ENCODE data around the gene ETFA. TPM values are rescaled to one million over a fixed set of nuclear protein-coding genes. Genes with fewer than 3 reads are reported as not detected.

Gene ETFA
- total and polyA plus RNA-seq, 2 donors from 2014 or later = 90.1 to 261 TPM

DNA sequence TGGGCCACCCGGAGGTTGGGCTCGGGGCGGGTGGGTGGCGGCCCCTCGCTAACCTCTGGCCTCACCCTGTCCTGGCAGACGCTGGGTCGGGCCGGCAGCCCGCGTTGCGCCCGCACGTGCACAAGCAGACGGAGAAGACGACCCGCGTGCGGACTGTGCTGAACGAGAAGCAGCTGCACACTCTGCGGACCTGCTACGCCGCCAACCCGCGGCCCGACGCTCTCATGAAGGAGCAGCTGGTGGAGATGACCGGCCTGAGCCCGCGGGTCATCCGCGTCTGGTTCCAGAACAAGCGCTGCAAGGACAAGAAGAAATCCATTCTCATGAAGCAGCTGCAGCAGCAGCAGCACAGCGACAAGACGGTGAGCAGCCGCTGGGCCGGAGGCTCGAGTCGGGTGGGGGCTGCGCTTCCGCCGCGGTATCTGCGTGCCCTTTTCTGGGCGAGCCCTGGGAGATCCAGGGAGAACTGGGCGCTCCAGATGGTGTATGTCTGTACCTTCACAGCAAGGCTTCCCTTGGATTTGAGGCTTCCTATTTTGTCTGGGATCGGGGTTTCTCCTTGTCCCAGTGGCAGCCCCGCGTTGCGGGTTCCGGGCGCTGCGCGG lies 29.0 kb upstream of the ETFA start:
- intact Hi-C loops (cut with DNase I) = no loop called here
- FAIRE-seq = no peak
- H3K9me3 ChIP-seq (ENCODE audit: control insufficient read depth in 2 of 3, insufficient read depth in 1 of 3, low read length in 3 of 3) = peaks cover 0 to 5% (median 0%) of the 10 kb centered on the region in 3 donors
- peak; percentile 55 to 75 (median 69) for DNase-seq
- no peaks in the 10 kb centered on the region for H3K36me3 ChIP-seq (ENCODE audit: control insufficient read depth in 2 of 3, insufficient read depth in 3 of 3, low read length in 3 of 3)
- no peak overlapping the region for H3K27ac ChIP-seq (ENCODE audit: low read depth in 2 of 2, low read length in 2 of 2)
- peaks cover 0 to 26% (median 3%) of the 10 kb centered on the region in 3 donors for H3K4me1 ChIP-seq (ENCODE audit: control insufficient read depth in 2 of 3, insufficient read depth in 2 of 3, low read depth in 1 of 3, low read length in 3 of 3)
- TF ChIP-seq, protein P1, sequence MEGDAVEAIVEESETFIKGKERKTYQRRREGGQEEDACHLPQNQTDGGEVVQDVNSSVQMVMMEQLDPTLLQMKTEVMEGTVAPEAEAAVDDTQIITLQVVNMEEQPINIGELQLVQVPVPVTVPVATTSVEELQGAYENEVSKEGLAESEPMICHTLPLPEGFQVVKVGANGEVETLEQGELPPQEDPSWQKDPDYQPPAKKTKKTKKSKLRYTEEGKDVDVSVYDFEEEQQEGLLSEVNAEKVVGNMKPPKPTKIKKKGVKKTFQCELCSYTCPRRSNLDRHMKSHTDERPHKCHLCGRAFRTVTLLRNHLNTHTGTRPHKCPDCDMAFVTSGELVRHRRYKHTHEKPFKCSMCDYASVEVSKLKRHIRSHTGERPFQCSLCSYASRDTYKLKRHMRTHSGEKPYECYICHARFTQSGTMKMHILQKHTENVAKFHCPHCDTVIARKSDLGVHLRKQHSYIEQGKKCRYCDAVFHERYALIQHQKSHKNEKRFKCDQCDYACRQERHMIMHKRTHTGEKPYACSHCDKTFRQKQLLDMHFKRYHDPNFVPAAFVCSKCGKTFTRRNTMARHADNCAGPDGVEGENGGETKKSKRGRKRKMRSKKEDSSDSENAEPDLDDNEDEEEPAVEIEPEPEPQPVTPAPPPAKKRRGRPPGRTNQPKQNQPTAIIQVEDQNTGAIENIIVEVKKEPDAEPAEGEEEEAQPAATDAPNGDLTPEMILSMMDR (IDR thresholded peaks at IDR 0.05; ENCODE audit: borderline replicate concordance, extremely low read depth, insufficient read depth) = no peak
- H3K27me3 ChIP-seq (ENCODE audit: control insufficient read depth, insufficient read depth, low read length) = peaks cover 74% of the 10 kb centered on the region
- no peak overlapping the region for H3K9ac ChIP-seq (ENCODE audit: low read length in 3 of 3)
- H3K4me3 ChIP-seq (ENCODE audit: low read length in 3 of 3) = peak overlapping the region in 1 of 3 donors; percentile 35

DNA sequence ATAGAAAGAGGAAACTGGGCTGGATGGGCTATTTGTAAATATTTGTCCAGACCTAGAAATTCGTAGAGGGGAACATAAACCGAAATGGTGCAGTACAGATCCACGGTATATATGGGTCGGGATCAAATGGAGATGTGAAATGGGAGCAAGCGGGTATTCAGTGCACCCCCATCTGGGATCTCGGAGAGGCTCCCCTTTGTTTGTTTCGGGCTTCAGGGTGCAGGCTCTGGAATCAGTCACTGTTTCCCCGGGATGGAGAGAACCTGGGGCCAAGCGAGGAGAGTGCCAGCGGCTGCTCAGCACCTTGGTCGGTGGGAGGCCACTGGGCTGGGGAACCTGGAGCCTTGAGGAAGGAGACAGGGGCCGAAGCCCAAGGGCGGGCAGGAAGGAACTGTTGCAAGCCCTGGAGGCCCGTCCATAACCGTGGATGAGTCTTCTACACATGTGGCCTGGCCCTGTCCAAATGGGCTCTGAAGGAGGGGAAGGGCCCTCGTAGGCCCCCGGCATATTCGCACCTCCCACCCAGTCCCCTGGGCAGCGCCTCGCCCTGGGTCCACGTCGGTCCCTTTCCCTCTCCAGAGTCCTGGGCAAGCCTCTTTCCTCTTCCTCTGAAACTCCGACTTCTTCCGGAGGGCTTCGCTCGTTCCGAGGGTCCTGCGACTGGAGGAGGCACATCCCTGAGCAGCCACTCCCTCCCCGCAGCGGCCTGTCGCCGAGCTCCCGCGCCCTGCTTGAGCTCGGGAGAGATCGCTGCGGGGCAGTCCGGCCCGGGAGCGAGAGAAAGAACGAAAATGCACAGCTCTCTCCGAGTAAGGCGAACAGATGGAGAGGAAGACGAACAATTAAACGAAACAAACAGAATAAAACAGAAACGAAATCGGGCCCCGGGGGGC lies 28.3 kb upstream of the ETFA start:
- Histone ChIP-seq H3K4me3 (ENCODE audit: low read length in 3 of 3) (peak overlapping the region in 1 of 3 donors; percentile 35), H3K9me3 (ENCODE audit: control insufficient read depth in 2 of 3, insufficient read depth in 1 of 3, low read length in 3 of 3) (no peaks in the 10 kb centered on the region), H3K27me3 (ENCODE audit: control insufficient read depth, insufficient read depth, low read length) (peaks cover 71% of the 10 kb centered on the region), H3K9ac (ENCODE audit: low read length in 3 of 3) (no peak overlapping the region), H3K27ac (ENCODE audit: low read depth in 2 of 2, low read length in 2 of 2) (no peak overlapping the region), H3K36me3 (ENCODE audit: control insufficient read depth in 2 of 3, insufficient read depth in 3 of 3, low read length in 3 of 3) (no peaks in the 10 kb centered on the region), H3K4me1 (ENCODE audit: control insufficient read depth in 2 of 3, insufficient read depth in 2 of 3, low read depth in 1 of 3, low read length in 3 of 3) (peaks cover 0 to 26% (median 3%) of the 10 kb centered on the region in 3 donors)
- intact Hi-C loops (cut with DNase I) = loop anchor here (10.0 kb wide), 1 partner anchor 145 kb away; no protein-coding TSS in a partner anchor
- no peak for FAIRE-seq
- TF ChIP-seq, protein P1 (IDR thresholded peaks at IDR 0.05; ENCODE audit: borderline replicate concordance, extremely low read depth, insufficient read depth) = no peak
- DNase-seq = peak in 4 of 5 donors; percentile 49 to 63 (median 58)

DNA sequence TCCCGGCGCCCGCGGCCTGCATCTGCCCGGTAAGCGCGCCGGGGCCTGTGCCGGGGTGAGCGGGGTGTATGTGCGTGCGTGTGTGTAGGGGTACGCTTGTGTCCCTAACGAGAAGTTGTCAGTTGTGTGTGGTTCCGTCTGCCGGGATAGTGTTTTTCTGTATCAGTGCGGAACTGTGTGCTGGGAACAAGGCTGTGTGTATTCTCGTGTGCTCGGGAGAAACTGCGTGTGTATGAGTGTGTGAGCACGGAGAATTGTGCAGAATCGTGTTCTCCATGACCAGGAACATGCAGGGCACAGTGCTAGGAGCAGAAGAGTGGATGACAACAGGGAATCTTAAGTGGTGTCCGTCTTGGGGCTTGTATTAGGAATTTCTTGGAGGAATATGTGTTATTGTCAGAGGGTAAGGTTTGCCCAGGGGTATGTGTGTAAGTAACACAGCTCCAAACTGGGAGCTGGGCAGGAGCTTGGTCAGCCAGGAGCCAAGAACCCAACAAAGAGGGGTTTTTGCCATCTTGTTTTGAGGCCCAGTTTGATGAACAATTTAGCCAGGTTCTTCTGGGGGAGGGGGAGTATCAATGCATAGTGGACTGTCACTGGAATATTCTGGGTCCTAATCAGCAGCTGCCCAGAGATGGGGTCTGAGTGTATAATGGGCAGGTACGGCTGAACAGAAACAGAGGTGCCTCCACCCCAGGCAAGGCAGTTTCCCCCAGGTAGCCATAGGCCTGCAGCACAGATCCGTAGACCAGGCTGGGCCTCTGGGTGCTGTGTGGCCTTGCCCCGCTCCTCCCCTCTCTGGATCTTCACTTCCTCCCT lies 27.4 kb upstream of the ETFA start:
- TF ChIP-seq, protein P1 (IDR thresholded peaks at IDR 0.05; ENCODE audit: borderline replicate concordance, extremely low read depth, insufficient read depth) = no peak
- Histone ChIP-seq H3K36me3 (ENCODE audit: control insufficient read depth in 2 of 3, insufficient read depth in 3 of 3, low read length in 3 of 3) (no peaks in the 10 kb centered on the region), H3K4me3 (ENCODE audit: low read length in 3 of 3) (no peak overlapping the region), H3K9me3 (ENCODE audit: control insufficient read depth in 2 of 3, insufficient read depth in 1 of 3, low read length in 3 of 3) (no peaks in the 10 kb centered on the region), H3K27ac (ENCODE audit: low read depth in 2 of 2, low read length in 2 of 2) (no peak overlapping the region), H3K27me3 (ENCODE audit: control insufficient read depth, insufficient read depth, low read length) (peaks cover 69% of the 10 kb centered on the region), H3K9ac (ENCODE audit: low read length in 3 of 3) (no peak overlapping the region), H3K4me1 (ENCODE audit: control insufficient read depth in 2 of 3, insufficient read depth in 2 of 3, low read depth in 1 of 3, low read length in 3 of 3) (peaks cover 0 to 26% (median 3%) of the 10 kb centered on the region in 3 donors)
- FAIRE-seq (no peak), DNase-seq (peak in 3 of 5 donors; percentile 17 to 47 (median 32))
- intact Hi-C loops (cut with DNase I) = loop anchor here (10.0 kb wide), 1 partner anchor 144 kb away; no protein-coding TSS in a partner anchor
